Measurements from ENCODE around the gene FAM120AOS. TPM values are rescaled to one million over a fixed set of nuclear protein-coding genes. Genes with fewer than 3 reads are reported as not detected.

FAM120AOS gene
- total RNA-seq, 4 donors from 2014 or later: 49.4 to 60.8 (median 54.1) TPM

- no peaks in the 10 kb centered on the region for H3K9me3 ChIP-seq
- 86 to 93% methylated on average over 4 of the region's 4 CpGs for WGBS, 2 donors
- H3K27me3 ChIP-seq: no peaks in the 10 kb centered on the region
- H3K27ac ChIP-seq: no peak overlapping the region
- H3K36me3 ChIP-seq: peaks cover 0 to 36% (median 0%) of the 10 kb centered on the region in 3 donors
- no peak for DNase-seq (ENCODE audit: low spot score in 2 of 2)
- no peak overlapping the region for H3K4me3 ChIP-seq
- TF ChIP-seq, protein P1, sequence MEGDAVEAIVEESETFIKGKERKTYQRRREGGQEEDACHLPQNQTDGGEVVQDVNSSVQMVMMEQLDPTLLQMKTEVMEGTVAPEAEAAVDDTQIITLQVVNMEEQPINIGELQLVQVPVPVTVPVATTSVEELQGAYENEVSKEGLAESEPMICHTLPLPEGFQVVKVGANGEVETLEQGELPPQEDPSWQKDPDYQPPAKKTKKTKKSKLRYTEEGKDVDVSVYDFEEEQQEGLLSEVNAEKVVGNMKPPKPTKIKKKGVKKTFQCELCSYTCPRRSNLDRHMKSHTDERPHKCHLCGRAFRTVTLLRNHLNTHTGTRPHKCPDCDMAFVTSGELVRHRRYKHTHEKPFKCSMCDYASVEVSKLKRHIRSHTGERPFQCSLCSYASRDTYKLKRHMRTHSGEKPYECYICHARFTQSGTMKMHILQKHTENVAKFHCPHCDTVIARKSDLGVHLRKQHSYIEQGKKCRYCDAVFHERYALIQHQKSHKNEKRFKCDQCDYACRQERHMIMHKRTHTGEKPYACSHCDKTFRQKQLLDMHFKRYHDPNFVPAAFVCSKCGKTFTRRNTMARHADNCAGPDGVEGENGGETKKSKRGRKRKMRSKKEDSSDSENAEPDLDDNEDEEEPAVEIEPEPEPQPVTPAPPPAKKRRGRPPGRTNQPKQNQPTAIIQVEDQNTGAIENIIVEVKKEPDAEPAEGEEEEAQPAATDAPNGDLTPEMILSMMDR (IDR thresholded peaks at IDR 0.05): no peak
- no peak for TF ChIP-seq POLR2A (IDR thresholded peaks at IDR 0.05)
- TF ChIP-seq EP300 (IDR thresholded peaks at IDR 0.05): no peak
- H3K4me1 ChIP-seq: peaks cover 0 to 37% (median 2%) of the 10 kb centered on the region in 4 donors
Measured at GRCh38 chr9:93476924-93477323, 23.5 kb upstream of the FAM120AOS start.

DNA sequence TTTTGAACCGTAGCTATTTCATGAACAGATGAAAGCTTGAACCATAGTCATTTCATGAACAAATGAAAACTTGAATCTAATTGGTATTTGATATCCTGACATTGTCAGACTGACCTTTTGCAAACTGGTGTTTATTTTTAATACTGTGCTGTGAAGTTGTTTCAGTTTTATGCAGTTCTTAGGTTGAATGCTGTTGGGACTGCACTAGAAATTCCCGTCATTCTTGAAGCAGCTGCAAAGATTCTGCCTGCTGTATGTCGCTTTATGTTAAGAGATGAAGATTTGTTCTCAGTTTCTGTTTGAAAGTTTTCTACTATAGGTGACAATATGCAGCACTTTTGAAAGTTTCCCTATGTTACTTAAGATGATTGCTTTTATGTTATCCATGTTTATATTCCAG lies 22.5 kb upstream of the FAM120AOS start:
- Histone ChIP-seq H3K4me3 (no peak overlapping the region), H3K9me3 (no peaks in the 10 kb centered on the region), H3K27me3 (no peaks in the 10 kb centered on the region), H3K36me3 (peaks cover 0 to 38% (median 0%) of the 10 kb centered on the region in 3 donors), H3K4me1 (peaks cover 0 to 29% (median 4%) of the 10 kb centered on the region in 4 donors), H3K27ac (no peak overlapping the region)
- TF ChIP-seq, protein P1 (IDR thresholded peaks at IDR 0.05): no peak
- no peak for TF ChIP-seq EP300 (IDR thresholded peaks at IDR 0.05)
- 38 to 44% methylated on average over 3 of the region's 3 CpGs for WGBS, 2 donors
- no peak for DNase-seq (ENCODE audit: low spot score in 2 of 2)

DNA sequence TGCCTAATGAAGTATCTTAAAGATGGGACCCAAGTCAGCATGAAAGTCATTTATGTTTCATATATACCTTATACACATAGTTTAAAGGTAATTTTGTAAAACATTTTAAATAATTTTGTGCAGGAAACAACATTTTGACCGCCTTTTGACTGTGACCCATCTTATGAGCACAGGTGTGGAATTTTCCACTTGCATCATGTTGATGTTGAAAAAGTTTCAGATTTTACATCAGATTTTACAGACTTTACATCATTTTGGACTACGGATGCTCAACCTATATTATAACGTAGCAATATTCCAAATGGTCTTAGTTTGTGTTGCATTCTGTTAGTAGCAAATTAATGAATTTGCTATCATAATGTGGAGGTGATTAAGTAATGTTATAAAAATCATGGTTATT lies 21.7 kb upstream of the FAM120AOS start:
- Histone ChIP-seq H3K36me3 (peaks cover 0 to 38% (median 0%) of the 10 kb centered on the region in 3 donors), H3K9me3 (no peaks in the 10 kb centered on the region), H3K4me1 (peaks cover 0 to 29% (median 8%) of the 10 kb centered on the region in 4 donors), H3K4me3 (no peak overlapping the region), H3K27me3 (no peaks in the 10 kb centered on the region), H3K27ac (no peak overlapping the region)
- TF ChIP-seq EP300 (IDR thresholded peaks at IDR 0.05): no peak
- TF ChIP-seq POLR2A (IDR thresholded peaks at IDR 0.05): no peak
- TF ChIP-seq, protein P1 (IDR thresholded peaks at IDR 0.05): no peak
- WGBS, 2 donors: 96 to 98% methylated on average over 3 of the region's 3 CpGs
- no peak for DNase-seq (ENCODE audit: low spot score in 2 of 2)

DNA sequence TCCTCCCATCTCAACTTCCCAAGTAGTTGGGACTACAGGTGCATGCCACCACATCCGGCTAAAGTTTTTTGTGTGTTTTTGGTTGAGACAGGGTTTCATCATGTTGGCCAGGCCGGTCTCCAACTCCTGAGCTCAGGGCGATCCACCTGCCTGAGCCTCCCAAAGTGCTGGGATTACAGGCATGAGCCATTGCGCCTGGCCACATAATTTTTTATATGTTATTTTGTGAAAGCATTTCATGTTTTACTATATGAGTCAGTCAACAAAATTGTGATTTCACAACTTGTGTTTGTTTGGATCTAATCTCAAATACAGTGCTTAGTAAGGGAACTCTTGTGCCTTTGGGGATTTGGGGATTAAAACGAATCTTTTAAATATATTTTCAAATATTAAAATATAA lies 20.0 kb upstream of the FAM120AOS start:
- Histone ChIP-seq H3K4me3 (no peak overlapping the region), H3K27me3 (no peaks in the 10 kb centered on the region), H3K36me3 (peaks cover 0 to 38% (median 0%) of the 10 kb centered on the region in 3 donors), H3K4me1 (peaks cover 0 to 44% (median 24%) of the 10 kb centered on the region in 4 donors), H3K27ac (no peak overlapping the region), H3K9me3 (no peaks in the 10 kb centered on the region)
- DNase-seq (ENCODE audit: low spot score in 2 of 2): no peak
- no peak for TF ChIP-seq EP300 (IDR thresholded peaks at IDR 0.05)
- TF ChIP-seq, protein P1 (IDR thresholded peaks at IDR 0.05): no peak
- no peak for TF ChIP-seq POLR2A (IDR thresholded peaks at IDR 0.05)
- WGBS, 2 donors: 90 to 93% methylated on average over 5 of the region's 5 CpGs

DNA sequence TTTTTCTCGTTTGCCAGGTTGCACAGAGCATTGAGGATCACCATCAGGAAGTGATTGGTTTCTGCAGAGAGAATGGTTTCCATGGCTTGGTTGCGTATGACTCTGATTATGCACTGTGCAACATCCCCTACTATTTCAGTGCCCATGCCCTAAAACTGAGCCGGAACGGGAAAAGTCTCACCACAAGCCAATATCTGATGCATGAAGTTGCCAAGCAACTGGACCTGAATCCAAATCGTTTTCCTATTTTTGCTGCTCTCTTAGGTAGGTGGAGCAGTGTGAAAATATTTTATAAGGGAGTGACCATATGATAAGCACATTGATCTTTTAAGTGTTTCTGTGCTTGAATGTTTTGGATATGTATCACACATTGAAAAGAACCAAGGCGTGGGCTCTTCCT lies 17.7 kb upstream of the FAM120AOS start:
- Histone ChIP-seq H3K27ac (no peak overlapping the region), H3K27me3 (no peaks in the 10 kb centered on the region), H3K4me3 (no peak overlapping the region), H3K9me3 (no peaks in the 10 kb centered on the region), H3K4me1 (peaks cover 0 to 56% (median 41%) of the 10 kb centered on the region in 4 donors), H3K36me3 (peaks cover 0 to 27% (median 0%) of the 10 kb centered on the region in 3 donors)
- DNase-seq (ENCODE audit: low spot score in 2 of 2): no peak
- WGBS, 2 donors: 74 to 81% methylated on average over 6 of the region's 6 CpGs
- no peak for TF ChIP-seq POLR2A (IDR thresholded peaks at IDR 0.05)
- TF ChIP-seq, protein P1 (IDR thresholded peaks at IDR 0.05): no peak
- no peak for TF ChIP-seq EP300 (IDR thresholded peaks at IDR 0.05)
